Stimulated activated CD4-positive, alpha-beta T cell treated with anti-CD3 and anti-CD28 coated beads, Interleukin-2, amount 100 ng/mL, for 4 hours (primary cell): ENCODE measurements around the gene CCDC85B.

Source experiments
- DNase-seq: peaks from one replicate; pipeline ENCODE4 v3.0.0-alpha.2; 2020; ENCODE audit warnings: low read depth

CCDC85B gene

DNA sequence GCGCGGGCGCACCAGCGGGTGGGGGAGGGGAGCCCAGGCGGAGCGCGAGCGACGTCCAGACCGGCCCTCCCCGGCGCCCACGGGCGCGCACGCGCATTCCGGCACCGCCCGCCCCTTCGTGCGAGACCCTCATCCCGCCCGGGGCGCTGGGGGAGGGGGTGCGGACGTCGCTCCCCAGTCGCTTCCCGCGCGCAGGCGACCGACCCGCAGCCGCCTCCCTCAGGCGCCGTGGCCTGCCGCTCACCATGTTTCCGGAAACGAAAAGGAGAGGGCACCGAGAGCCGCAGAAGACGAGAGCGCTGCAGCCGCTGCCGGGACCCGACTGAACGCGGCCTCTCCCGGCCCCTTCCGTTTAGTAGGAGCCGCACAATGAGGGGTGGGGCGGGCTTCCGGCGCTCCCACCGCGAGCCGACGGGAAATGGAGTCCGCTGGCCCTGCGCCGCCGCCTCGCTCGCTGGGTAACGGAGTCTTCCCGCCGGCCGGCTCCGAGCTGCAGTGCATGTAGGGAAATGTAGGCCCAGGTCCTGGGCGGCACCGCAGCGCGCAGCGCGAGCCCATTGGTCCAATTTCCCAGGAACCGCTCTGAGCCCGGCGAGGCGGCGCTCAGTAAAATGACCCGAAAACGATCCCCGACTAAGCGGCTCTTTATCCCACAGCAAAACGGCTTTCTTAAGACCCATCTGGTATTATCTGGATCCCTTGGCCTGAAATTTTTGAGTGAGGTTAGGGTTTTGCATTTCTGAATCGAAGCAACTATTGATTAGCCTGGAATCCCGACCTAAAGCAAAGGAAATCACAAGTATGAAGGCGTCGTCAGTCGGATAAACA, 32.4 kb upstream of the CCDC85B start, which contains the start of gene CFL1:
Gene CFL1 (minus strand): TSS at position 328 of the 828 bp plus-strand sequence. CDS start 81 bp downstream, at position 247.
- DNase-seq, result peak; percentile 96

DNA sequence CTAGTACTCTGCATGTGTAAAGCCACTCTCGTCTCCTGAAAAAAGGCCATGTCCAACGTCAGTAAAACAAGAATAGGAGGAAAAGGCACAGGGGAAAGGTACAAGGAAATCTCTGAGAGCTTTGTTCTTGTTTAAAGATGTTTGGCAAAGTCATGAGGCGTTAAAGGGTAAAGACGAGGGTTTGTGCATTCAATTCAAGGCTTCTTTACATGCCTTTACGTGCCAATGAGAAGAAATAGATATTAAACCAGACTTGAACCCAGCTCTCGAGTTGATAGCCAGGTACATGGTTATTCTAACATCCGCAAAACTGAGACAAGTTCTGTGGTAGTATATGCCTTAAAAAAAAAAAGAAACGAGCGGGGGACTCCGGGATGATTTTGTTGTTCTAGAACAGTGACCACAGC, 31.8 kb upstream of the CCDC85B start:
- no peak for DNase-seq

DNA sequence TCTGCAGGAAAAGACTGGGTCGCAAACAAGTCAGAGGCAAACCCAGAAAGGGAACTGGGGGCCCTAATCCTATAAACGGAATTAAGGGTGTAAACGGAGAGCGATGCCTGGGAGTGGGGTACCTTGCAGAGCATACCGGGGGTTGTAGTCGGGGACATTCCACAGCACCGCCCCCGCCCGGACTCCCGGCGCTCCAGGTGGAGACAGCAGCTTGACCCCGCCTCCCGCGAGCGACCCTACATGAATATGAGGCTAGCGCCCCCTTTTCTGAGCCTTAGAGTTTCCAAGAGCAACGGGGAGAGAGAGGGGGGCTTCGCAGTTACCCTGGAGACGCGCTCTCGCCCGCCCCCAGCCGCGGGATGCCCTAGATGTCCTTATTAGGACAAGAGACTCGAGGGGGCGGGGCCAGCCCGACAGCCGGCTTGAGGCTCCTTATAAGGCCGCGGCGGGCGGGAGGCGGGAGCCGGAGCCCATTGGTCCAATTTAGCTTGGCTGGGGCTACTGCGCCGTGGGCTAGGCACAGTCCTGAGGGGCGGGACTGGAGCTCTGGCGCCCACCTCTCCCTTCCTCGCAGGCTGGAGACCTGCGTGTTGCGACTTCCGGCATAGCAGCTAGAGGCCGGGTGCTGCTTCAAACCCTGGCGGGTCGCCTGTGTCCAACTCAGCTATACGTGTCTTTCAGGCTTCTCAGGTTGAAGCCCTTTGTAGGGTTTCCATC, 31.2 kb upstream of the CCDC85B start:
- peak; percentile 96 for DNase-seq

DNA sequence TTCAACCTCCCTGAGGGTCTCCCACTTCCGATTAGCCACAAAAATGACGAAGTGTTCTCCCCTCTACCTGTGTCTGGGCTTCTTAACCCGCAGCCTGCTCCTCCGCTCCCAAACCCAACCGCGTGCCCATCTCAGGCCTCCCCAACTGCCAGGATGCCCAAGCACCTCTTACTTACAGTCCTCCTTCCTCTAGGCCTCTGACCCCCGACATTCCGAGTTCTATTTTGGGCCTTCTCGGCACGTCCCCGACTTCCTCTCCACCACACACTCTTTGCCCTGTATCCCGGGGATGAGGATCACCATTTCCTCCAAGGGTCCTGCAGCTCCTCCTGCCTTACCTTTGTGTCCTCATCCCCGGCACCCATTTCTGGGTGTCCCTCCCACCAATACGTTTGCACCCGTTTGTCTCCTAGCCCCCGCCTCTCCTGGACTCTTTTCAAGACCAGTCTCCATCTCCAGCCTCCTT, 30.6 kb upstream of the CCDC85B start:
- no peak for DNase-seq

DNA sequence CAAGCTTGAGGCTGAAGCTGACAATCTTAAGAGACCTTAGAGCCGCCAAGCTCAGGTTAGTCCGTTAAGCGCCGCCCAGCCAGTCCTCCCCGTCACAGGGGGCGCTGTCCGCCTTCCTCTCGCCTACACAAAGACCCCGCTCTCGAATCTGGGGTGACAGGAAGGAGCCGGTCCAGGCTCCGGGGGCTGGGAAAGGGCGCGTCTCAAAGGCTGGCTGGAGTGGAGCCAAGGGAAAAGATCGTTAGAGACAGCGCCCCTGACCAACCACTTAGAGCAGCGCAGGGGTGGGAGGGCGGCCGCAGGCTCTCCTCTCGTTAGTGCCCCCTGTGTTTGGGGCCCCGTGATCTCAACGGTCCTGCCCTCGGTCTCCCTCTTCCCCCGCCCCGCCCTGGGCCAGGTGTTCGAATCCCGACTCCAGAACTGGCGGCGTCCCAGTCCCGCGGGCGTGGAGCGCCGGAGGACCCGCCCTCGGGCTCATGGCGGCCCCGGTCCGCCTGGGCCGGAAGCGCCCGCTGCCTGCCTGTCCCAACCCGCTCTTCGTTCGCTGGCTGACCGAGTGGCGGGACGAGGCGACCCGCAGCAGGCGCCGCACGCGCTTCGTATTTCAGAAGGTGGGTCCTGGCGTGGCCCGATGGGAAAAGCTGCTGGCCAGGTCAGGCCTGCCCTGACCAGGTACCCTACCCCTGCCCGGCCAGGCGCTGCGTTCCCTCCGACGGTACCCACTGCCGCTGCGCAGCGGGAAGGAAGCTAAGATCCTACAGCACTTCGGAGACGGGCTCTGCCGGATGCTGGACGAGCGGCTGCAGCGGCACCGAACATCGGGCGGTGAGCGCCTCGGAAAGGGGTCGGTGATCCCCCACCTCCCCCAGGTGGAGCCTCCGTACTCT, 30.0 kb upstream of the CCDC85B start, which contains the start of gene MUS81:
Gene MUS81 (plus strand): TSS at position 156 of the 887 bp plus-strand sequence. CDS start 321 bp downstream, at position 477.
- DNase-seq, result peak; percentile 92

DNA sequence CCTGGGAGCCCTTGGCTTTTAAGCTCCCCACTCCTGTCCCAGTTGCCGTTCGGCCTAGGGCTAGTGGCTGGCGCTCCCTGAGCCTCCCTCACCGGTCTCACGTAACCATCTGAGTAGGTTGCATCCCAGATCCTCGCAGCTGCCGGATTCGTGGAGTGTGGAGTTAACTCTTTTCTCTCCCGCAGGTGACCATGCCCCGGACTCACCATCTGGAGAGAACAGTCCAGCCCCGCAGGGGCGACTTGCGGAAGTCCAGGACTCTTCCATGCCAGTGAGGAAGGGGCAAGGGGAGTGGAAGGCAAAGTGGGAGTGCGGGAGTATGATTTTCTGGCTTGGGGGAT, 29.3 kb upstream of the CCDC85B start:
- no peak for DNase-seq

DNA sequence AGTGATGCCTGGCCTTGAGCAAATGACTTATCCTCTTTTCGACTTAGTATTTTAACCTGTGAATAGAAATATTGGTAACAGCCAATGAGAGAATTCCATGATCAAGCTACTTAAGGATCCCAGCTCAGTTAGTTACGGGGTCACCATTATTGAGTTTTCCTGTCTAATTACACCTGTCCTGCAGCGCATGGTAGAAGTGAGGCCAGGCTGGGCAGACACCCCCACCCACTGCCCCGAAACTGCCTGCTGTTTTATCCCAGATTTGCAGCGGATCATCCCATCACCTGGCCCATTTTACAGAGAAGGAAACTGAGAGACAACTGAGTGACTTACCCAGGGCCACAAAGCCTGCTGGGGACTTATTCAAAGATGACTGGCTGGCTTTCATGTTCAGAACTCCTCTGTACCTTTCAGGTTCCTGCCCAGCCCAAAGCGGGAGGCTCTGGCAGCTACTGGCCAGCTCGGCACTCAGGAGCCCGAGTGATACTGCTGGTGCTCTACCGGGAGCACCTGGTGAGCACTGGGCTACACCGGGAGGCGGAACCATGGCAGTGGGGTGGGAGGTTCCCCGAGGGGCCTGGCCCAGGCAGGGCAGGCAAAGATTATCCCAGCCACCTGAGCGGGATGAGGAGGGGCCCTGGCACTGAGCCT, 28.8 kb upstream of the CCDC85B start:
- no peak for DNase-seq

DNA sequence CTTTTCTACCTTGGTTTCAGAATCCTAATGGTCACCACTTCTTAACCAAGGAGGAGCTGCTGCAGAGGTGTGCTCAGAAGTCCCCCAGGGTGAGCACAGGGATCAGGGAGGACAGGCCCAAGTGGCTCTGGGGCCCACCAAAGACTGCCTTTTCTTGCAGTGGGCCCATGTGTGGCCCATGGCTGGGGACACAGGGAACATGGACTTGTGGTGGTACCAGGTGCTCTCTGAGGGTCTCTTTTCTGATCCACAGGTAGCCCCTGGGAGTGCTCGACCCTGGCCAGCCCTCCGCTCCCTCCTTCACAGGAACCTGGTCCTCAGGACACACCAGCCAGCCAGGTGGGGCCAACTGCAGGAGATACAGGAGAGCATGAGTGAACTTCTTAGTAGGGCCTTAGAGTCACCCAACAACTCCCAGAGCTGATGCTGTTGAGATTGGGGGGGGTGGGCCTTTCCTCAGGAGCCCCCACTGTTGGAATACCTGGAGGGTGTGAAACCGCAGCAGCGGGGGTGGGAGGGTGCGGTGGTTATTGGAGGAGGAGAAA, 28.2 kb upstream of the CCDC85B start:
- no peak for DNase-seq

DNA sequence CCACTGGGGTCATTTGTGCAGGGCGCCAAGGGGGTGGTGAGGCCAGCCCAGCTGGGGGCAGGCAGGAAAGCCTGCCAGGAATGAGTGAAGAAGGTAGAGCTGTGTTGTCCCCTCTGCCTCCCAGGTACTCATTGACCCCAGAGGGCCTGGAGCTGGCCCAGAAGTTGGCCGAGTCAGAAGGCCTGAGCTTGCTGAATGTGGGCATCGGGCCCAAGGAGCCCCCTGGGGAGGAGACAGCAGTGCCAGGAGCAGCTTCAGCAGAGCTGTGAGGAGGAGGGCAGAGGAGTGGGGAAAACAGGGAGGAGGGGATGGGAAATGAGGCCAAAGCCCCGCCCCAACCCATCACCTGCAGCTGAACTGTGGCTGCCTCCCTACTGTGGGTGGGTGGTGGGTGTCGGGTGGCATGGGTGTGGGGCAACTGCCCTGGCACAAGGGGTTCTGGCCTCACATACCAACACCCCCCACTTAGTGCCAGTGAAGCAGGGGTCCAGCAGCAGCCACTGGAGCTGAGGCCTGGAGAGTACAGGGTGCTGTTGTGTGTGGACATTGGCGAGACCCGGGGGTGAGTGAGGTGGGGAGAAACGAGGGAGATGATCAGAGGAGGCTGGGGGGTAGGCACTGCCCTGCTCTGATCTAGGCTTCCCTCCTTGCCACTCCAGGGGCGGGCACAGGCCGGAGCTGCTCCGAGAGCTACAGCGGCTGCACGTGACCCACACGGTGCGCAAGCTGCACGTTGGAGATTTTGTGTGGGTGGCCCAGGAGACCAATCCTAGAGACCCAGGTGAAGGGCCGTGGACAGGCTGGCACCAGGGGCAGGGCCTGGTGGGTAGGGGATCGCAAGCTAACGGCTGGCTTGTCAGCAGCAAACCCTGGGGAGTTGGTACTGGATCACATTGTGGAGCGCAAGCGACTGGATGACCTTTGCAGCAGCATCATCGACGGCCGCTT, 27.3 kb upstream of the CCDC85B start:
- no peak for DNase-seq

DNA sequence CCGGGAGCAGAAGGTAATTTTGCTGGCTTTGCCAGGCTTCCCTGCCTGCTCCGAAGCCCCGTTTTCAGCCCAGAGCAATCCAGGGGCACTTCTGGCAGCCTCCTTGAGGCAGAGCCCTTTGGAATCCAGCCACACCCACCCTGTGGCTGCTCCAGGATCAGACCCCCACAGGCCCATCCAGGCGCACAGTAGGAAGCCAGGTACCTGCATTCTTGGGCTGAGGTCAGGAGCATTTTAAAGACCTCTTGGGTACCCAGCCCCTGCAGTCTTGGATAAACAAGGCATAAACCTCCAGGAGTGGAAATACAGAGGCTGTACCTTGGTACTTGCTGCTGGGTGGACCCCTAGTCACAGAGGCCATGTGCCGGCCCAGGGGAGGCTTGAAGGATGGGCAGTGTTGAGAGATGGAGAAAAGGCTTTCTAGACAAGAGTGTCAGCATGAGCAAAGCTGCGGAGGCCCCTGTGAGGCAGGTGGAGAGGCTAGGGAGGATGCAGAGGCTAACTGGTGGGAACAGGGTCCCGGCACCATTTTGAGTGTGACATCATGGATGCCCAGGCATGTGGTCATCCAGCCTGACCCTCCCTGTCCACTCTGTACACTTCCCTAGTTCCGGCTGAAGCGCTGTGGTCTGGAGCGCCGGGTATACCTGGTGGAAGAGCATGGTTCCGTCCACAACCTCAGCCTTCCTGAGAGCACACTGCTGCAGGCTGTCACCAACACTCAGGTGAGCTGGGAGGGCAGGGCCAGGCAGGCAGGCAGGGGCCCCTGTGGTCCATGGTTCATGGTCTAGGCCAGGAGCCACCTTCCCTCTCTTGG, 26.4 kb upstream of the CCDC85B start:
- no peak for DNase-seq

DNA sequence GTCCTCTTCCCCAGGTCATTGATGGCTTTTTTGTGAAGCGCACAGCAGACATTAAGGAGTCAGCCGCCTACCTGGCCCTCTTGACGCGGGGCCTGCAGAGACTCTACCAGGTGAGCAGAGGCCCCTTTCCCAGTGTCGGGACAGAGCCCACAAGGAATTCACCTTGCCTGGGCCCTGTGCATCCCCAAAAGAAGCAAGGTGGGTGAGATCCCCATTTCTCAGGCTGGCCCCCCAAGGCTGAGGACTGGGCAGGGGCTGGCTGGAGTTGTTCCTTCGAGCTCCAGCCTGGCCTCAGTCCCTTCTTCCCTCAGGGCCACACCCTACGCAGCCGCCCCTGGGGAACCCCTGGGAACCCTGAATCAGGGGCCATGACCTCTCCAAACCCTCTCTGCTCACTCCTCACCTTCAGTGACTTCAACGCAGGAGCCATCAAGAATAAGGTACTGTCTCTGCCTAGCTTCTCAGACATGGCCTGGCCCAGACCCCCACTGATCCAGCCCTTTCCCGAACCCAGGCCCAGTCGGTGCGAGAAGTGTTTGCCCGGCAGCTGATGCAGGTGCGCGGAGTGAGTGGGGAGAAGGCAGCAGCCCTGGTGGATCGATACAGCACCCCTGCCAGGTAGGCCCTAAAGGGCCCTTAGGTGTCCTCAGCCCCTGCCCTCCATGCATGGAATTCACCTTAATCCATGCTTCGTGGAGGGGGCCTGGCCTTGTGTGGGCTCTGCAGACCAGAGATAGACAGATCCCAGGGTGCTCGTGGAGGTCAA, 25.6 kb upstream of the CCDC85B start:
- no peak for DNase-seq

DNA sequence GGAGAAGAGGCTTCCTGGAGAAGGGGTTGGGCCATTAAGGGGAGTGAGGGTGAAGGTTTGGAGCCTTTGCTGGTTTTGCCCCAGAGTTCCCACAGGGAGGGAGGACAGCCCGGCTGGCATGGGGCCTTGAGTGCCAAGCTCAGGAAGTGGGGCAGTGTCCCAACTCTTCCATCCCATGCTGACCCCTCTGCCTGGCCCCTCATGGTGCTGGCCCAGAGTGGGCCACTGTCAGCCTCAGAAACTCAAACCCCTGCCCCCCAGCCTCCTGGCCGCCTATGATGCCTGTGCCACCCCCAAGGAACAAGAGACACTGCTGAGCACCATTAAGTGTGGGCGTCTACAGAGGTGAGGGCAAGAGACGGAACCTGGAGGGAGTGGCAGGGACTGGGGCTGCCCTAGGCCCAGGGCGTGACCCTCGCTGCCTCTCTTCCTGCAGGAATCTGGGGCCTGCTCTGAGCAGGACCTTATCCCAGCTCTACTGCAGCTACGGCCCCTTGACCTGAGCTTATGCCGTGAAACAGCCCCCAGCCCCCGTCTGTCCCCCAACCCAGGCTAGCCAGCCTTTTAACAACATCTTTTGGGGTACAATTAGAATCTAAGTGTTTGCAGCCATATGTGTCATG, 24.8 kb upstream of the CCDC85B start:
- DNase-seq, result no peak

DNA sequence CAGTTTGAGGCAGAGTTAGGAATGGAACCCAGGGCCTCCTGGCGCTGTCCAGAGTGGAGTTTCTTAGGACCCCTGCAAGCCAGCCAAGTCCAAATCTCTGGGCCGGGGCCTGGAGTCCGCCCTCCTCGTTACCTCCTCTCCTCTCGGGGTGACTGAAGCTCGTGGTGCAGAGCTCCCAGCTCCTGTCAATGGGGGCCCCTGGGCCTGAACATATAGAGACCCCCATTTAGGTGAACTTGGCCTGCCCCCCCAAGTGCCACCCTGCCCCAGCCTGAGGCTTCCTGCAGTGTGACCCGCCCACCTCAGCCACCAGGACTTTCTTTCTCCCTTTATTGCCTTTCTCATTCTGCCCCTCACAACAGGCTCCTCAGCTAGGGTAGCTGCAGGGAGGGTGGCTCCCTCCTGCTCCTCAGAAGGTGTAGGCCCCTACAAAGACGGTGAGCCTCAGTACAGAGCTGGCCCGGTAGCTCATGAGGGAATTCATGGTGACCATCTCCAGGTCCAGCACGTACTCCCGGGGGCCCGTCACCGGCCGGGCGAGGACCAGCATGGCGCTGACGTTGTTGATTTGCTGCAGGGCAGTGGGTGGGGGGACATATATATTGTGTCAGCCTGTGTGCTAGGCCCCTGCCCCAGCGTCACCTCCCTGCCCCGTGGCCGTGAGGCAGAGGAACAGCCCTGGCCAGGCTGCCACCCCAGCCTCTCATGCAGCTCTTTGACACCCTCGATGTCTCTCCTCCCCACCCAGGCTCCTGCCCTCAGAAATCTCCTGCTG, 23.8 kb upstream of the CCDC85B start:
- DNase-seq, result no peak

DNA sequence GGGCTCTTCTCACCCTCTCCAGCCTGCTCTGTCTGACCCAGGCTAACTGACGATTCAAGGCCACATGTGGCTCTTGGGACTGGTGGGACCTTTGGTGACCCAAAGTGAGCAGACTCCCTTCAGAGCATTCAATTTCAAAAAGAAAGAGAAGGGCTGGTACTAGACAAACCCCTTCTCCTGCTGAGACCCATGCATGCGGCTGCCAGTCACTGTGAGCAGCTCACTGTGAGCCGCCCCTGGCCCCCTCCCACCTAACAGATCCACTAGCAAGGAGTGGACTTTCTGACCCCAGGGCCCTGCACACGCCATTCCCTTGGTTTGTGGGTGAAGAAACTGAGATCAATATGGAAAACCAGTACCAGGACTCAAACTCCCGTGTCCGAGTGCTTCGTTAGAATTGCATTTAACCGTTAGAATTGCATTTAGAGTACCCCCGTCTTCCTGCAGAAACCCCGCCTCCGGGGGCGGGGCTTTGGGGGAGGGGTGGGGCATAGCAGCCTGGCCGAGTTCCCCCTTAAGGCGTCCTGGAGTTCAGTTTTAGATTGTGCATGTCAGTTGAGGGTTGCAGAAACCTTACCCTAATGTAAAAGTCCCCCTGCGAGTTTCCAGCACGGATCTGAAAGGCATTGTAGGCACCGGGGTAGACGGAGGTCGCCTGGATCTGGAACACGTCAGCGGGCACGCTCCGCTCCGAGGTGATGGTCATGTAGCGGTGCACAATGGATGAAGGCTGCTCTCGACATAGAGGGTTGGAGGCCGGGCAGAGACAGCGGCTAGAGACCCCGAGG, 23.0 kb upstream of the CCDC85B start:
- no peak for DNase-seq

DNA sequence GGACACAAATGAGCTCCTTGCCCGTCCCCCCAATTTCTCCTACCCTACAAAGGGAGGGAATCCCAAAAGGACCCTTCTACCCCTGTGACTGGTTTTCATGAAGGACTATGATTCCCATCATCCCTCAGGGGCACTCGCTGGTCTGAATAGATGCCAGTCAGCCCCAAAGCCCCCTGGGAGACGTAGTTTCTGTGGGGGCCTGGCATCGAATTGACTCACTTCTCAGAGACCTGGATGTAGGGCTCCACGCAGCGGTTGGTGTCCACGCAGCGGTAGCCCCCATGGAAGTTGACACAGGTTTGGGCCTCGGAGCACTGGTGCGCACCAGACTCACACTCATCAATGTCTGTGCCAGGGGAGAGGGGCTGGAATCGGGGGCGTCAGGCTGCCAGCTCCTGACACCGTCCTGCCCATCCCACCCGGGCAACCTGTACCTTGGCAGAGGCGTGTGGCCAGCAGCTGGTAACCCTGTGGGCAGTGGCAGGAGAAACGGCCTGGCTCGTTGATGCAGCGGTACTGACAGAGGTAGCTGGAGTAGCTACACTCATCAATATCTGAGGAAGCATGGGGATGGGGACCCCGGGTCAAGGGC, 22.3 kb upstream of the CCDC85B start:
- no peak for DNase-seq

DNA sequence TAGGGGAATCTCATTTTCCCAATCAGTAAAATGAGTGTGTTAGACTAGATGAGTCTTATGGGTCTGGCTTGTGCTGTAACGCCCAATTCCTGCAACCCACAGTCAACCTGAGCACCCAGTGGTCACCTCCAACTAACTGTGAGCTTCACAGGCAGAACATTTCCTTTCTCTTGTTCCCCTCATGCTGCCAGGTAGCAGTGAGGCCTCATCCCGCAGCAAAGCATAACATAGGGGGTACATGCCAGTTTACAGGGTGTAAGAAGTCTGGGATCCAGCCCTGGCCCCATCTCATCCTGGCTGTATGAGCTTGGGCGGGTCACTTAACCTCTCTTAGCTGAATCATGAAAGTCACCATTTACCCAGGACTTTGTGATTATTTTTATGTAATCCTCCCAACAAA, 21.6 kb upstream of the CCDC85B start:
- no peak for DNase-seq
